OCI-LY7 (cell line): ENCODE measurements around the gene SCAP. TPM values are rescaled to one million over a fixed set of nuclear protein-coding genes. Genes with fewer than 3 reads are reported as not detected.

ENCODE experiments used
- BruUV-seq: library from RNA; stranded (reverse); fragments of 400-500 nt; replicated peaks from 2 replicates; lab custom pipeline; 2021; lab: Mats Ljungman, UMichigan
- CTCF ChIA-PET: fragments of 300-600 bp; sonication (Branson Sonifier 250); formaldehyde crosslinking; loops from one replicate; lab custom pipeline; 2022; ENCODE audit warnings: antibody characterized with exemption; ENCODE audit not compliant: unreplicated experiment; lab: Charles Lee
- POLR2A ChIA-PET: fragments of 300-600 bp; sonication (Branson Sonifier 250); formaldehyde crosslinking; loops from one replicate; lab custom pipeline; 2022; ENCODE audit warnings: antibody characterized with exemption; lab: Charles Lee
- DNase-seq: peaks from one replicate; pipeline ENCODE4 v3.0.0-alpha.2; 2015; ENCODE audit warnings: low spot score
- H2AFZ ChIP-seq: fragments of 200-600 bp; sonication (generic), shearing (Covaris generic); 2 replicates; pipeline ENCODE4 v1.6.1; 2014; ENCODE audit warnings: mild to moderate bottlenecking, antibody characterized with exemption, low read length, moderate library complexity
- H3K27ac ChIP-seq: fragments of 200-600 bp; sonication (generic); 2 replicates; pipeline ENCODE4 v1.5.1; 2014; ENCODE audit warnings: mixed run types, low read depth, mild to moderate bottlenecking, moderate library complexity, low read length, inconsistent platforms; ENCODE audit not compliant: poor library complexity, severe bottlenecking
- H3K36me3 ChIP-seq: fragments of 200-600 bp; sonication (generic); 2 replicates; pipeline ENCODE4 v1.6.1; 2014; ENCODE audit warnings: mild to moderate bottlenecking, antibody characterized with exemption, low read length, moderate library complexity, mixed read lengths; ENCODE audit not compliant: insufficient read depth
- H3K4me1 ChIP-seq: fragments of 200-600 bp; sonication (generic); 2 replicates; pipeline ENCODE4 v1.5.1; 2014; ENCODE audit warnings: mild to moderate bottlenecking, low read length; ENCODE audit not compliant: insufficient read depth, poor library complexity, severe bottlenecking
- H3K4me2 ChIP-seq: fragments of 200-600 bp; sonication (generic); 2 replicates; pipeline ENCODE4 v1.6.1; 2014; ENCODE audit warnings: mild to moderate bottlenecking, low read length
- H3K4me3 ChIP-seq: fragments of 200-600 bp; sonication (generic); 2 replicates; pipeline ENCODE4 v1.5.1; 2014; ENCODE audit warnings: mild to moderate bottlenecking, low read depth, low read length; ENCODE audit not compliant: poor library complexity, severe bottlenecking
- H3K79me2 ChIP-seq: fragments of 200-600 bp; sonication (generic); 2 replicates; pipeline ENCODE4 v1.6.1; 2016; ENCODE audit warnings: low read depth, mild to moderate bottlenecking, low read length, moderate library complexity, mixed read lengths; ENCODE audit not compliant: insufficient read depth
- H3K9me2 ChIP-seq: fragments of 200-600 bp; sonication (generic); 2 replicates; pipeline ENCODE4 v1.6.1; 2016; ENCODE audit warnings: mild to moderate bottlenecking, low read length, mixed read lengths; ENCODE audit not compliant: insufficient read depth
- H3K9me3 ChIP-seq: fragments of 200-600 bp; sonication (generic); 2 replicates; pipeline ENCODE4 v1.6.1; 2014; ENCODE audit warnings: mild to moderate bottlenecking, mixed run types, low read length, mixed read lengths
- H4K20me1 ChIP-seq: fragments of 200-600 bp; sonication (generic); 2 replicates; pipeline ENCODE4 v1.6.1; 2014; ENCODE audit warnings: mild to moderate bottlenecking, antibody characterized with exemption, low read length, moderate library complexity, mixed read lengths; ENCODE audit not compliant: insufficient read depth
- CTCF ChIP-seq: fragments of 200-600 bp; sonication (generic); conservative IDR thresholded peaks from 2 replicates; pipeline ENCODE4 v1.5.1; 2014; ENCODE audit warnings: mild to moderate bottlenecking, antibody characterized with exemption, low read length, moderate library complexity, mixed read lengths
- EZH2phosphoT487 ChIP-seq: fragments of 200-600 bp; sonication (generic); IDR thresholded peaks from 2 replicates; pipeline ENCODE4 v1.6.1; 2018; ENCODE audit warnings: low read depth, borderline replicate concordance, mild to moderate bottlenecking, mixed run types, antibody characterized with exemption, low read length, moderate library complexity, mixed read lengths
- intact Hi-C: fragments of 100-400 bp; cut with micrococcal nuclease; formaldehyde crosslinking; loops from one replicate; pipeline ENCODE4 v1.10.0; 2022; ENCODE audit not compliant: unreplicated experiment
- total RNA-seq, 2 experiments: library from RNA; depleted of rRNA in 1 of 2; stranded (reverse); fragments of >200 nt in 1 of 2; shearing (Covaris generic) in 1 of 2; gene quantifications; 2 replicates each; pipeline ENCODE4 v1.2.3, GENCODE V29; 2014 to 2022

The SCAP gene
- total RNA-seq, 2 experiments from 2014 or later, result 63.7 to 70.5 TPM

GRCh38 chr3:47430606-47431005 lies 45.1 kb downstream of the SCAP start:
- no peak for DNase-seq
- H3K4me3 ChIP-seq, result no peak overlapping the region
- no peak for TF ChIP-seq EZH2phosphoT487
- TF ChIP-seq CTCF, result no peak
- no peaks in the 10 kb centered on the region for H3K4me1 ChIP-seq
- no peak overlapping the region for H3K27ac ChIP-seq
- H3K9me2 ChIP-seq, result no peaks in the 10 kb centered on the region
- H3K36me3 ChIP-seq, result peaks cover 71% of the 10 kb centered on the region
- no peaks in the 10 kb centered on the region for H4K20me1 ChIP-seq
- ChIA-PET CTCF (no interaction called here), POLR2A (no interaction called here)
- H3K4me2 ChIP-seq, result no peak overlapping the region
- no peaks in the 10 kb centered on the region for H3K9me3 ChIP-seq
- no peak overlapping the region for H2AFZ ChIP-seq
- BruUV-seq, result no TSS peak
- intact Hi-C loops, result no loop called here
- H3K79me2 ChIP-seq, result no peaks in the 10 kb centered on the region

GRCh38 chr3:47429476-47430270 lies 46.1 kb downstream of the SCAP start:
- H3K9me3 ChIP-seq, result no peaks in the 10 kb centered on the region
- no peaks in the 10 kb centered on the region for H3K79me2 ChIP-seq
- H3K9me2 ChIP-seq, result no peaks in the 10 kb centered on the region
- TF ChIP-seq CTCF (no peak), EZH2phosphoT487 (no peak)
- ChIA-PET POLR2A (no interaction called here), CTCF (no interaction called here)
- intact Hi-C loops, result no loop called here
- DNase-seq, result no peak
- no peaks in the 10 kb centered on the region for H3K4me1 ChIP-seq
- no peak overlapping the region for H3K4me2 ChIP-seq
- H3K27ac ChIP-seq, result no peak overlapping the region
- H2AFZ ChIP-seq, result no peak overlapping the region
- BruUV-seq, result no TSS peak
- H3K36me3 ChIP-seq, result peaks cover 73% of the 10 kb centered on the region
- H4K20me1 ChIP-seq, result no peaks in the 10 kb centered on the region
- no peak overlapping the region for H3K4me3 ChIP-seq

GRCh38 chr3:47428662-47429061 lies 47.1 kb downstream of the SCAP start:
- no peaks in the 10 kb centered on the region for H3K4me1 ChIP-seq
- no peaks in the 10 kb centered on the region for H4K20me1 ChIP-seq
- H3K9me3 ChIP-seq, result no peaks in the 10 kb centered on the region
- ChIA-PET CTCF (no interaction called here), POLR2A (interaction anchor here (0.6 kb wide), 1 partner anchor 379 kb away, joined by 4 read pairs; no protein-coding TSS in a partner anchor)
- H3K4me3 ChIP-seq, result no peak overlapping the region
- H3K4me2 ChIP-seq, result no peak overlapping the region
- H3K36me3 ChIP-seq, result peaks cover 68% of the 10 kb centered on the region
- BruUV-seq, result no TSS peak
- intact Hi-C loops, result no loop called here
- no peaks in the 10 kb centered on the region for H3K79me2 ChIP-seq
- no peaks in the 10 kb centered on the region for H3K9me2 ChIP-seq
- H2AFZ ChIP-seq, result no peak overlapping the region
- no peak overlapping the region for H3K27ac ChIP-seq
- no peak for DNase-seq
- TF ChIP-seq EZH2phosphoT487, result no peak
- TF ChIP-seq CTCF, result no peak
